Stimulated activated CD4-positive, alpha-beta T cell treated with anti-CD3 and anti-CD28 coated beads, Interleukin-15, amount 100 ng/mL, for 24 hours (primary cell): ENCODE measurements around the gene AURKB.
A peak's percentile ranks its signal among the peaks of the same experiment; 100 is the strongest.
"Not testable (repeated sequence)": the region's sequence is repeated elsewhere in the genome, so short reads cannot be mapped to it uniquely, and the experiment has no call there.

Experiments
- DNase-seq: peaks from one replicate; pipeline ENCODE4 v3.0.0-alpha.2; 2020

The AURKB gene

DNA sequence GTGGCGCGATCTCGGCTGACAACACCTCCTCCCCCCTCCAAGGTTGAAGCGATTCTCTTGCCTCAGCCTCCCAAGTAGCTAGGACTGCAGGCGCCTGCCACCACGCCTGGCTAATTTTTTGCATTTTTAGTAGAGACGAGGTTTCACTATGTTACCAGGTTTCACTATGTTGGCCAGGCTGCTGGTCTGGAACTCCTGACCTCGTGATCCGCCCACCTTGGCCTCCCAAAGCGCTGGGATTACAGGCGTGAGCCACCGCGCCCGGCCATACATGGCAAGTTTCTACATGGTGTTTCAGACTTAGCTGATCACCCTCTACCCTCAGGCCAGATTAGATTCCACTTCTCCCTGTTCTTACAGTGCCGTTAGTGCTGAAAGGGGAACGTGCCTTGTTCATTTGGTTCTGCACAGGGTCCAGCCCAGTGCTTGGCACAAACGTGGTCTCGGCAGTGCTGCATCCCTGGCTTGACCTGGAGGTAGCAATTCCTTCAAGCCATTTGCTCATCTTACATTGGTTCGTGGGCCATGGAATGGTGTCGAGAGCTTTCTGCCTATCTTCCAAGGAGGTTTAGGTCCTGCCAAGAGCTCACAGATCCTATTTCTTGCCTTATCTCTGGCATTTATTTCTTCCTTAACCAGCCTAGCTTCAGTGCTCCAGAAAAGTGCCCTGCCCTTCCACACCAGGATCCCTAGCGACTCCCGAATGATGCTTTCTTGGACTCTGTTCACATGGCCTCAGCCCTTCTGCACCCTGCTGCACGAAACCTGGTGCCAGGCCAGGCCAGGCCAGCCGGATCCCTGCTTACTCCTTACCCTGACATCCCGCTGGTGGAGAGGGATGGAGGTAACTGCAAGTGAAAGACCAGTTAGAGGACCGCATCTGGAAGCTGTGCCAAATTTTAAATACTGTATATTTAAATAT is 14.8 kb upstream of the AURKB start:
- no peak for DNase-seq

DNA sequence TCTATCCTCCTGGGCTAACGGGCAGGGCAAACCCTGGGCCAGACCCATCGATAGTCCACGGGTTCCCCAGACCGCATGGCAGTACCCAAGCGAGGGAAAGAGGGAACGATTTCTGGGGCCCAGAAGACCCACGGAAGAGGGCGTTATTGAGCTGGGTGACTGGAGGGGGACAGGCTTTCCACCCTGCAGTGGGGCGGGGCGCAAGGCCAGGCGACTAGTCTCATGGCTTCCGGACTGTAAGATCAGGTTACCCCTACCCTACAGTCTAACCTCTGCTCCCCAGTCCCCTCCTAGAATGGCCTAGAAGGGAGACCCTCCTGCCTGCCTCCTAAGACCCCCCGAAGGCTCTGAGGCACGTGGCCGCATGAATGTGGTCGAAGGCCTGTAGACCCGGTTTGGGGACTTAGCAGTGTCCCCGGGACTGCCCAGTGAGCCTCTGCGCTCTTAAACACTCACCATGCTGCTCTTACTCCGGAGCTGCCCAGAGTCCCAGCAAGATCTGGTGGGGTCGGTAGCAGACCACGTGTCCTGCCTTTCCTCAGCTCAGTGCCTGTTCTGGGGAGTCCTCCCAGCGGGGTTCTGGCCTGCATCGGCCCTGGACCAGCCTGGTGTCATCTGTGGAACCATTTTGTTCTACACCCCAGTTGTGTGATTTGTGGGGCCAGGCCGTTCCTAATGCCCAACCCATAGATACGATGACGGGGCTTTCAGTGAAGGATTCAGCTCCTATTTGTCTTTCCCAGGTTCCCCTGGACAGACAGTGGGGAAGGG is 13.2 kb upstream of the AURKB start:
- peak; percentile 78 for DNase-seq

DNA sequence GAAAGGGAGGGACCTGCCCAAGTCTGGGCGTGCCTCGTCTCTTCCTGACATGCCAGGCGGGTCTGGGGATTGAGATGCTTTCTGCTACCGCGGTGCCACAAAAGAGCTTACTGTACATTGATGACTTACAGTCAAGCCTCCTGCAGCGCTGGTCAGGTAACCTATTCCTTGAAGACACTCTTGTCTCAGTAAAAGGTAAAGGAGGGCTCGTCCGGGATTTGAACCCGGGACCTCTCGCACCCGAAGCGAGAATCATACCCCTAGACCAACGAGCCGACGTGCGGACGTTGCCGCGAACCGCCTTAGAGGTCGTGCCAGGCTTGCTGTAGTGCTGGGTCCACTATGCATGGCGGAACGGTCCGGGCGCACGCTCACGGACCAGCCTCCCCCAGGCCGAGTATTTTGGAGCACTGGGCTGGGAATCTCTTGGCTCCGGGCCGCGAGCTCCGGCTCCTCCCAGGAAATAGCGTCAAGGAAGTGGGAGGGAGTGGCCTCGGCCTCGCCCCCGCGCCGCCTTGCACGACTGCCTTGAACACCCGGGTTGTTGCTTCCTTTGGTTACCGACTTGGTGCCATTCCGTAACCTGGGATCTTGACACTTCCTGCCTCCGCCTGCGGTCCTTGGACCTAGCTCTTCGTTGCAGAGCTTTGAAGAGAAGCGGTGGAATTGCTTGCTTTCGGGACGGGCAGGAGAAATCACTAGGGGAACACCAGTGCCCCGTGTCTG is 12.4 kb upstream of the AURKB start:
- peak; percentile 94 for DNase-seq

DNA sequence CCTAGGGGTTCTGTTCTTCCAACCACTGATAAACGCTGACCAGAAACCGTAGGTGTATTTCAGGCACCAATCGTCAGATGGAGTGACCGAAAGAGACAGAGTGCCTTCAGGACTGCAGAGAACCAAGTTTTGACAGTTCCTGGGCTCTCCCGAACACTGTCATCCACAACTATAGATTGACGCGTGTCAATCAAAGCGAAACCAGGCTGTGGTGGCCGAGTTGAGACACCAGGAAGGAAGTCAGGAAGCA is 11.9 kb upstream of the AURKB start:
- no peak for DNase-seq

DNA sequence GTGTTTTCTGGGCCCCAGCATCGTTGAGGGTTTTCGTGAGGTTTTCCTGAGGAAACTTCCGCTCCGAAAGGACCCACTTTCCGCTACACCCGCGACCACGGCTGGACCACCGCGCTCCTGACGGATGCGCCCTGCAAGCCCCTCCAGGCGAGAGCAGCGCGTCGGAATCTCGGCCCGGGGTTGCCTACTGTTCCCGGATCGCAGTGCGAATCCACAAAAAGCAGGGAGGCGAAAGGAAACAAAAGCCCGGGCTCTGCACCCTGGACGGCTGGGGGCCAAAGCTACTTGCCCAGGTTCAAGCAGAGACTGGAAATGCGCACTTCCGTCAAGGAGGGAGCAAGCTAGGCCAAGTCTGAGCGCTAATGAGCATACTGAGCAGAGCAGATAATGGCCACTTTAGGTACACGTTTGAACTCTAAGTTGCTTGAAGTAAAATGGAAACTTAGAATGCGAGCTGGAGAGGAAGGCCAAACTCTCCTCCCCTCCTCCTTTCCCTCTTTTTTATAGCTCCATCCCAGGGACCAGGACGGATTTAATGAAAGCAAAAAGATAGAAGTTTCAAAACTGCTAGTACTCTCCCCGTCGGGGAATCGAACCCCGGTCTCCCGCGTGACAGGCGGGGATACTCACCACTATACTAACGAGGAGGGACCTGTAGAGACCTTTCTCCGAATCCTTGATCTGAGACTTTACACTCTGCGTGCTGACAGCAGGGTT is 11.4 kb upstream of the AURKB start:
- DNase-seq = peak; percentile 90

DNA sequence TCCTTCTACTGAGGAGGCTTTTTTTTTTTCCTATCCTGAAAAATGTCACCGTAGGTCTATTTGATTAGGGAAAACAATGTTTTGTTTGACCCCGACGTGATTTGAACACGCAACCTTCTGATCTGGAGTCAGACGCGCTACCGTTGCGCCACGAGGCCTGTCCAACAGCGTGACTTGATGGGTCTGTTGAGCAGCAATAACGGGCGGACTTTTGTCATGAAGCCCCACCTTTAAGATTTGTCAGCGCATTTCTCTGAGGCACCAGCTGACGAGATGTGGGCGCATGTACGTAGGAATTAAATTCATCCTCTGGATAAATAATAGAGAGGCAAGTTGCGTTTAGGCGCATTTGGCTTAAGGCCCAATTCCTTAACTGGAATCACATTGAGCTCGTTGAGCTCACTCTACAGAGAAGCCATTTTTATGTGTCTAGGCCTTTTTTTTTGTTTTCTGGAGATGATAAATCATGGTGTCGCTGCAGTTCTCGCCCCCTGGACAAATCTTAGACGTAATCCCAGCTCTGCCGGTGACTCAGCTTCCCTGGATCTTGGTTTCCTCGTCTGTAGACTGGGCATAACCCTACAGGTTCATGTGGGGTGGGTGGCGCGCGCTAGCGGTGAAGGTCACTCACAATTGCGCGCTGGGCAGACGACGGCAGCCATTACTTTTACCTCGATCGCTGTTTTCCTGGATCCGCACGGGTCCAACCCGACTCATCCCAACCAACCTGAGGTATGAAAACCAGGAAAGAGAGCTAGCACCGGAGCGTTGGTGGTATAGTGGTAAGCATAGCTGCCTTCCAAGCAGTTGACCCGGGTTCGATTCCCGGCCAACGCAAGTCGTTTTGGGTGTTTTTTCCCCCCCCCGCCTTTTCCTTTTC is 10.6 kb upstream of the AURKB start:
- DNase-seq = peak; percentile 94

DNA sequence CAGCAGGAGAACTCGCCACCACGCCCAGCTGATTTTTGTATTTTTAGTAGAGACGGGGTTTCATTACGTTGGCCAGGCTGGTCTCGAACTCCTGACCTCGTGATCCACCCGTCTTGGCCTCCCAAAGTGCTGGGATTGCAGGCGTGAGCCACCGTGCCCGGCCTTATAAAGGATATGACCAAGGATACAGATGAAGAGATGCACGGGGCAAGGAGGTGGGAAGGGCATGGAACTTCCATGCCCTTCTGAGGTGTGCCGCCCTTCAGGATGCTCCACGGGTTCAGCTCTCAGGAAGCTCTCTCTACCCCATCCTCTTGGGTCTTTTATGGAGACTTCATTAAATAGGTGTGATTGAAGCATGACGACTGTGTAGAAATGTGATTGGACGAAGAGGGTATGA is 3.6 kb upstream of the AURKB start:
- DNase-seq = not testable (repeated sequence)

DNA sequence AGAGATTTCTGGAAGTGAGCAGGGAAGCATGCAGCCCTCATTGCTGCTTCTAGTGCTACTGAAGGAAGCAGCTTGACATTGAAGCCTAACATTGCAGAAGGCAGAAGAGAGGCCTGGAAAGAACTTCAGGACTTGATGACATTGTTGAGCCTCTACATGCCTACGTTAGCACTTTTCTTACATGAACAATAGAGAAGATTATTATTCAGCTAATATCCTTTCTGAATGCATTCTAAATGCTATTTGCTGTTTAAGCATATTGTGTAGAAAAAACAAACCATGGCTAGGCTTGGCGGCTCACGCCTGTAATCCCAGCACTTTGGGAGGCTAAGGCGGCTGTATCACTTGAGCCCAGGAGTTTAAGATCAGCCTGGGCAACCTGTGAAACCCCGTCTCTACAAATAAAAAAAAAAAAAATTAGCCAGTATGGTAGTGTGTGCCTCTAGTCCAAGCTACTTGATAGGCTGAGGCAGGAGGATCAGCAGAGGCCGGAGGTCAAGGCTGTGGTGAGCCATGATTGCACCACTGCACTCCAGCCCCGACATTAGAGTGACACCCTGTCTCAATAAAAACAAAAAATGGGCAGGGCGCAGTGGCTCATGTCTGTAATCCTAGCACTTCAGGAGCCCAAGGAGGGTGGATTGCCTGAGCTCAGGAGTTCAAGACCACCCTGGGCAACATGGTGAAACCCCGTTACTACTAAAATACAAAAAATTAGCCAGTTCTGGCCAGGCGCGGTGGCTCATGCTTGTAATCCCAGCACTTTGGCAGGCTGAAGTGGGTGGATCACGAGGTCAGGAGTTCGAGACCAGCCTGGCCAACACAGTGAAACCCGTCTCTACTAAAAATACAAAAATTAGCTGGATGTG is 2.2 kb upstream of the AURKB start:
- no peak for DNase-seq

DNA sequence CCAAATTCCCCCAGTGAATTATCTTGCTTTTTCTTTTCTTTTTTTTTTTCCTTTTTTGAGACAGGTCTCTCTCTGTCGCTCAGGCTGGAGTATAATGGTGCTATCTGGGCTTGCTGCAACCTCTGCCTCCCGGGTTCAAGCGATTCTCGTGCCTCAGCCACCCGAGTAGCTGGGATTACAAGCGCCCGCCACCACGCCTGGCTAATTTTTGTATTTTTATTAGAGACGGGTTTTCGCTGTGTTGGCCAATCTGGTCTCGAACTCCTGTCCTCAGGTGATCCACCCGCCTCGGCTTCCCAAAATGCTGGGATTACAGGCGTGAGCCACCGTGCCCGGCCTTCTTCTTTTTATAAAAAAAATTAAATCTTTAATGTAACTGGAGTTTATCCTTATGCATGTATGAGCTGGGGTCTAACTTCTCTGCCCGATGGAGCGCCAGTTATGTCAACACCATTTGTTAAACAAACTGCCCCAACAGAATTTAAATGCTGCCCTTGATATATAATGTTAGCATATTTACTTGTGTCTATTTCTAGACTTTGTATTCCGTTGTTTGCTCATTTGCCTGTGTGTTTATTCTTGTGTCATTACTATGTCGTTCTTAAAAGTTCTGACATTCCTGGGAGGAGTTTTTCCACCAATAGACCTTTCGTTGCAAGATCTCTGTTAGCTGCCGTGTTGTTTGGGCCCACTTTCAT is 535 bp upstream of the AURKB start:
- no peak for DNase-seq

DNA sequence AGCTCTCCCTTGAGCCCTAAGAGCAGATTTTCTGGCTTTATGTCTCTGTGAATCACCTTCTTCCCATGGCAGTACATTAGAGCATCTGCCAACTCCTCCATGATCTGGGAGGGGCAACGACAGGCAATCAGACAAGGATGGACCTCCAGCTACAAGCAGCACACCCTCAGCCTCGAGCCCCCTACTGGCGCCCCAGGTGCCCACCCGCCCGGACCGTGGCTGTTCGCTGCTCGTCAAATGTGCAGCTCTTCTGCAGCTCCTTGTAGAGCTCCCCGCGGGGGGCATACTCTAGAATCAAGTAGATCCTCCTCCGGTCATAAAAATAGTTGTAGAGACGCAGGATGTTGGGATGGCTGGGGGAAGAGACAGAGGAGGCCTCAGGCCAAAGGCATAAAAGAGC is 3.8 kb downstream of the AURKB start:
- DNase-seq = no peak

DNA sequence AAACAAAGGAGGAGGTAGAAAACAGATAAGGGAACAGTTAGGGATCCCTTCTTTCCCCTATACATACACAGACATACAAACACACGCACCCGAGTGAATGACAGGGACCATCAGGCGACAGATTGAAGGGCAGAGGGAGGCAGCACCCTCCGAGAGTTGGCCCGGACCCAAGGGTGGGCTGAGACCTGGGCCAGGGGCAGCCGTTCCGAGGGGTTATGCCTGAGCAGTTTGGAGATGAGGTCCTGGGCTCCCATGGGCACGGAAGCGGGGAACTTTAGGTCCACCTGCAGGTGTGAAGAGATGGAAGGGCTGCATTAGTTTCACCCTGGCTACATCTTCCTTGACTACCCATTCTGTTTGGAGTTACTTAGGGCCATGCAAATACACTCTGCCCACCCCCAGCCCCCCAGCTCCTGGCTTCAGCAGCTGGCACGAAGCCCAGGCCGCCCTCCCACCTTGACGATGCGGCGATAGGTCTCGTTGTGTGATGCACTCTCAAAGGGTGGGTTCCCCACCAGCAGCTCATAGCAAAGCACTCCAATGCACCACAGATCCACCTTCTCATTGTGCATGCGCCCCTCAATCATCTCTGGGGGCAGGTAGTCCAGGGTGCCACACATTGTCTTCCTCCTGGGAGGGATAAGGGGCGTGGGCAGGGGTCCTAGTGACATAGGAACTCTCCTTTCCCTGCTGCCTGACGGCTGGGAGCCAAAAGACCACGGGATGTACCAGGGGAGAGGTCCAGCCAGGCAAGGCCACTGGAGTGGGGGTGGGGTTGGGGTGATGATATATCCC is 5.4 kb downstream of the AURKB start:
- no peak for DNase-seq

DNA sequence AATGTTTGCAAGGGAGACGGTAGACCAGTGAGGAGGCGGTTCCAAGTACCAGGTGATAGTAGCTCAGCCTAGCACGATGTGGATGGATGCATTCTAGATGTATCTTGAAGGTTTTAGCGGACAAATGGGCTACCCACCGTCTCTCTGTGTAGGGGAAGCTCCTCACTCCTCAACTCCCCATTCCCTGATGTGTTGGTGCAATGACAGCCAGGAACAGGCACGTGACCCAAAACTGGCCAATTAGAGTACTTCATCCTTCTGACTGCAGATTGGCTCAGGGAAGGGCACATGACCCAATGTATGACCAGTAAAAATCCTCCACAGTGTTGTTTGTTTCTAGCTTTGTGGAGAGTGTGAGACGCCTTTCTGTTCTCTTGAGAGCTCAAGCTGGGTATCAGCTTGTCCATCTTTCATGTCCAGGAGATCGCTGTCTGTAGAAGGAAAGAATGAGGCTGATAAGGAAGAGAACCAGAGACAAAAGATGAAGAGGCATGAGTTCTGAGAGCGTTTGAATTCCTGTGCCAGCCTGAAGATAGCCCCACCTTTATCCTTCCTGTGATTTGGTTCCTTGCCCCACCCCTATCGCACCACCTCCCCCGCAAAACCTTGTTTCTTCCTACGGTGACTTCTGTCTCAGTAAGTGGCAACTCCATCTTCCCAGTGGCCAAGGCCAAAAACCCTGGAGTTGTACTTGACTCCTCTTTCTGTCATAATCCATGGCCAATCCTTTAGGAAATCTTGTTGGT is 18.1 kb downstream of the AURKB start:
- DNase-seq = peak; percentile 72

DNA sequence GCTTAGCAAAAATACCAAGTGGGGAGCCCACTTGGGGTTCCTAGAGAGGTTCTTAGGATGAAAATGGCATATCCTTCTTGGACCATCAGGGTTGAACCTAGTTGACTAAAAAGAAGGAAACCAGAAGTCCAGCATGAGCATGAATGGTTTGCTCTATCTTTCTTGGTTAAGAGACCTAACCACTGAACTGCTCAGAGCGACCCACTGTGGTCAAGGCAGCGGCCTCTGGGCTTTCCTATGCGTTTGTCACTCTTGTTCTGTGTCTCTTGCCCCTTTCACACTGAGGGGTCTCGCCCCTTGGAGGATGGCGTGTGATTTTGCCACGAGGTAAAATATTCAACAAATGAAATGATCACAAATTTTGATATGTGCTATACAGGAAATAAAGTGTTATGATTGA is 19.9 kb downstream of the AURKB start:
- no peak for DNase-seq

DNA sequence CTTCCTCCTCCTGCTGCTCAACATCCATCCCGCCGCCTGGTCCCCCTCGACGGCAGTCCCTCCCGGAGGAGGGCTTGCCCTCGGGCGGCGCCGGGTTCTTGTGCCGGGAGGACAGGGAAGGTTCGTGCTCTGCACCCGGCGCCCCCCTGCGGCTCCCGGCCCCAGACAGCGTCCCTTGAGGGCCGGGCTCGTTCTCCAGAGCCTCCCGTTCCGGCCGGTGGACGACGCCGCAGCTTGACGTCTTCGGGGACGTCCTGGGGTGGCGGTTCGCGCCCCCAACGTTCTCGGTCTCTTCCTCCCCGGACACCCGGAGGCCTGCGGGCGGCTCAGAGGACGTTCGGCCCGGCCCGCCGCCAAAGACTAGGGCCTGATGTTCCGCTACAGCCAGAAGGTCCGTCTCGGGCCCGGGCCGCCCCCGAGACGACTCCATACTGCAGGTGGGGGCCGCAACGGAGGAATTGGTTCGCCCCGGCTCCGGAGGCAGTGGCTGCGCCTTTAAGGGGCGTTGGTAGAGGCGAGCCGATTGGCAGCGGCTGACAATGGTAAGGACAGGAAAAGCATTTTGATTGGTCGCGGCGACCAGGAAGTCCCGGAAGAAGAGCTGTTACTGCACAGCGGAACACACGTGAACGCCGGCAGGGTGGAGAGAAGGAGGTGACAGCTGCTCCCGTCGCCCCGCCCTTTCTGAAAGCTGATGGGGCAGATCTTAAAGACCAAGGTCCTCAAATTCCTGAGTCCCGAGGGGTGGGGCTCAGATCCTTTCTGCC is 20.5 kb downstream of the AURKB start, which contains the start of gene BORCS6:
BORCS6 (minus strand) TSS at position 470 of the 767 bp plus-strand sequence; CDS start at position 430, 40 bp downstream.
- peak; percentile 97 for DNase-seq

DNA sequence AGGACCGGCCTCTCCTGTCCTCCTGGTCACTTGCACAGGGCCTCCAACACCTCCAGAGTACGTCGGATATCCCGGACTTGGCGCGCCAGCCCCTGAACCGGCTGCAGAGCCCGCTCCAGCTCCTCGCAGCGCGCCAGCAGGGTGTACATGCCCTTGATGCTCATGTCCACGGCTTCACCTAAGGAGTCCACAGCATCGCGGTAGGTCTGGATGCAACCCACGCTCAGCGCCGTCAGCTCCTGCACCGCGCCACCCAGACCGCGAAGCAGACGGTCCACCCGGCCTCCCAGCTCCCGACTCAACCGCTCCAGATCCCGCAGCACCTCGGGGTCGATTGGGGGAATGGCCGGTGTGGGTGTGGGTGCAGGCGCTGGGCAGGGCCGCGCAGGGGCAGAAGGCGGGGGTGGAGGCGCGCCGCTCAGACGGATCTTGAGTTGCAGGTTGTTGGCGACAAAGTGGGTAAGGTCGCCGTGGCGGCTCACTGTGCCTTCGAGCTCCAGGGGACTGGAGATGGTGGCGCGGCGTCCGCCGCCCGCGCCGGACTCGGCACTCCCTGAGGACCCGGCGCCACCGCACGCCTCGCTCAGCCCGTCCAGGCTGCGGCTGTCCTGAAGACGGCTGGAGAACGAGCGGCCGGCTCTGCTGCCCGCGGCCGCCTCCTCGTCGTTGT is 21.2 kb downstream of the AURKB start:
- peak; percentile 41 for DNase-seq

DNA sequence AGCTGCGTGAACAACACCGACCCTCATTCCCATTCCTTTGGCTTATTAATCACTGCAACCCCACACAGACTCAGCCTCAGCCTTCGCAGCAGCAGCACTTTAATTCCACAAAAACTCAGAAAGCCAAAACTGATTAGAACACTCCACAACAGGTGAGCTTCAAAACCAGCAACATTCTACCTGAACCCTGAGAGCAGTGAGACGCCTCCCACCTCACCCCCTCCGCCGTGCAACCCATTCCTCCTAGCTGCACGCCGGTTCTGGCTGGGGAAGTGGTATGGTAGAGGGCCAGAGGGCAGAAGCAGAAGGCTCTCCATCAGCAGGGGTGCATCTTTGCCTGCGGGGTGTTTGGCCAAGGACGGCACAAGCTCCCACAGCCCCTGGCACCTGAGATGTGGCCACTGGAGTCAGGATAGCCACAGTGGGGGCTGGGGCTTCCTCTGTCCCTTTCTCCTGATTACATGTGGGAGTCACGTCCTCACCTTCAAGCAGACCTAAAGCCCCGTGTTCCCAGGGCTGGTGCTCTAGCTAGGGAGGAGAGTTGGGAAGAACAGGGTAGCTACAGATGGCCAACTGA is 22.0 kb downstream of the AURKB start:
- no peak for DNase-seq
